ENCODE results near the gene MXI1. TPM values are rescaled to one million over a fixed set of nuclear protein-coding genes. Genes with fewer than 3 reads are reported as not detected.

Gene MXI1
- total and polyA plus RNA-seq, 2 experiments from 2014 or later, result 5.1 to 8.5 TPM

DNA sequence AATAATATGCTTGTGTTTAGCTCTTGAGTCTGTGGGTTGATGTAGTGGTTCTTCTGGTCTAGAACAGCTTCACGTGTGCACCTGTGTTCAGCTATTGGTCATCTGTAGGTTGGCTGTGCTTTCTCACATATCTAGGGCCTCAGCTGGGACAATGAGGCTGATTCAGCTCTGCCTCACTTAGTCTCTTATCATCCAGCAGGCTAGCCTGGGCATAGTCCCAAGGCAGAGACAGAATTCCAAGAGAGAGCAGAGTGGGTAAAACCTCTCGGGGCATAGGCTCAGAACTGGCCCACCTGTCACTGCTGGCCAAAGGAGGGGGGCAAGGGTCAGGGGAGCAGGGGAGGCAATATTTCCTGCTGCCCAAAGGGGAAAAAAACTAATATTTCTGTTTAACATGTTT lies 32.0 kb upstream of the MXI1 start (continued):
- TF ChIP-seq, protein P1, sequence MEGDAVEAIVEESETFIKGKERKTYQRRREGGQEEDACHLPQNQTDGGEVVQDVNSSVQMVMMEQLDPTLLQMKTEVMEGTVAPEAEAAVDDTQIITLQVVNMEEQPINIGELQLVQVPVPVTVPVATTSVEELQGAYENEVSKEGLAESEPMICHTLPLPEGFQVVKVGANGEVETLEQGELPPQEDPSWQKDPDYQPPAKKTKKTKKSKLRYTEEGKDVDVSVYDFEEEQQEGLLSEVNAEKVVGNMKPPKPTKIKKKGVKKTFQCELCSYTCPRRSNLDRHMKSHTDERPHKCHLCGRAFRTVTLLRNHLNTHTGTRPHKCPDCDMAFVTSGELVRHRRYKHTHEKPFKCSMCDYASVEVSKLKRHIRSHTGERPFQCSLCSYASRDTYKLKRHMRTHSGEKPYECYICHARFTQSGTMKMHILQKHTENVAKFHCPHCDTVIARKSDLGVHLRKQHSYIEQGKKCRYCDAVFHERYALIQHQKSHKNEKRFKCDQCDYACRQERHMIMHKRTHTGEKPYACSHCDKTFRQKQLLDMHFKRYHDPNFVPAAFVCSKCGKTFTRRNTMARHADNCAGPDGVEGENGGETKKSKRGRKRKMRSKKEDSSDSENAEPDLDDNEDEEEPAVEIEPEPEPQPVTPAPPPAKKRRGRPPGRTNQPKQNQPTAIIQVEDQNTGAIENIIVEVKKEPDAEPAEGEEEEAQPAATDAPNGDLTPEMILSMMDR (conservative IDR thresholded peaks at IDR 0.05; ENCODE audit: low read depth in 2 of 2), result no peak
- no peak for TF ChIP-seq NANOG (IDR thresholded peaks at IDR 0.05; ENCODE audit: borderline replicate concordance)
- TF ChIP-seq EZH2phosphoT487 (IDR thresholded peaks at IDR 0.05; ENCODE audit: unreplicated experiment), result no peak

DNA sequence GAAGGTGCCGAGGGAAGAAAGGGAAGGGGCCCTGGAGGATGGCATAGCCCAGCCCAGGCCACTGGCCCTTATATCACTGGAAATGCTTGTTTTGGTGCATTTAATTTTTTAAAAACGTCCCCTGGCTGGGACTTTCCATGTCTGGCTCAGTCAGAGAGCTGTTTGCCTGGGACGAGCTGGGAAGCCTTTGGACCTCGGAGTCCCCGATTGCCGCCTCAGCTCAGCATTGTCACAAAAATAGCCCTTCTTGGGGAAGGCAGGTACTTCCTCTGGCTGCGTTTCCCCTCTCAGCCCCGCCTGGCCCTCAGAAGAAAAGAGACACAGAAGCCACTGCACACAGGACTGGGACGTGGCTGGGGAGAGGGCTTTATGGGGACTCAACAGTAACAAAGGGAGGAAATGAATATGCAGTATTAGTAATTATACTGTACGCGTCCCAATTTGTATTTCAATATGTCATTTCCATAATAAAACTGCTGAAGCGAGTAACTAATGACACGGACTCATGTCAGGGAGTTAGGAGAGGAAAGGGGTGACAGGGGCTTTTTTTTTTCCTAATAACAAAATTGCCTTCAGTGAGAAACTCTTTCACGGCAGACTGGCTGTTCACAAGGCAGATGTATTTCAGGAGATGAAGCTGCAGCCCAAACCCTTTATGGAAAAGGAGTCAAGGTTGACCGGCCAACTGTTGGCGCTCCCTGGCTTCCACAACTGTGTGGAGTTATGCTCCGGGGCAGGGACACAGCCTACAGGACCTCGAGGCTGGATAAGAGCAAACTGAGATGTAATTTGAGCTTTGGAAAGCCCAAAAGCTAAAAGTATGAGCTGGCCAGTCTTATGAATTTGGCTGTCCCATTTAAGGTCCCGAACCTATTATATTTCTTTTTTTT lies 31.0 kb upstream of the MXI1 start:
- Histone ChIP-seq H2AFZ (peak overlapping the region; percentile 83), H3K36me3 (ENCODE audit: insufficient read depth) (no peaks in the 10 kb centered on the region), H3K4me1 (ENCODE audit: insufficient read depth) (peaks cover 31% of the 10 kb centered on the region), H3K9me2 (ENCODE audit: insufficient read depth) (no peaks in the 10 kb centered on the region), H4K20me1 (replicated peaks; ENCODE audit: insufficient read depth) (peaks cover under 1% of the 10 kb centered on the region; the same call in 1 of the 2 replicates), H3K27ac (ENCODE audit: low read depth) (no peak overlapping the region), H3K4me3 (peak overlapping the region; percentile 46), H3K79me2 (replicated peaks; ENCODE audit: insufficient read depth) (no peaks in the 10 kb centered on the region), H3K27me3 (ENCODE audit: insufficient read depth) (peaks cover 75% of the 10 kb centered on the region), H3K4me2 (peak overlapping the region; percentile 74), H3F3A (replicated peaks; ENCODE audit: low read depth) (peaks cover 10% of the 10 kb centered on the region; the same call in 1 of the 2 replicates)
- ATAC-seq, result peak; percentile 45
- Mint-ChIP-seq H3K9me3 (peaks cover 2% of the 10 kb centered on the region; the same call in 1 of the 3 replicates), H3K27me3 (ENCODE audit: insufficient read depth, low read depth, poor library complexity) (peaks cover 61% of the 10 kb centered on the region), H3K27ac (no peak overlapping the region), H3K4me3 (peak overlapping the region; percentile 43; the same call in 1 of the 3 replicates), H3K4me1 (peaks cover 40% of the 10 kb centered on the region), H3K36me3 (ENCODE audit: low read depth) (no peaks in the 10 kb centered on the region)
- DNase-seq (ENCODE audit: low spot score), result no peak
- TF ChIP-seq EZH2phosphoT487 (IDR thresholded peaks at IDR 0.05; ENCODE audit: unreplicated experiment) (no peak), ZNF331 (CRISPR knock-in tag; IDR thresholded peaks at IDR 0.05; ENCODE audit: low read depth) (no peak), POLR2AphosphoS5 (IDR thresholded peaks at IDR 0.05; ENCODE audit: low read depth) (no peak), CREB1 (CRISPR knock-in tag; IDR thresholded peaks at IDR 0.05; ENCODE audit: low read depth) (no peak), ZNF114 (CRISPR knock-in tag; IDR thresholded peaks at IDR 0.05) (no peak), EZH2 (IDR thresholded peaks at IDR 0.05; ENCODE audit: low read depth, unreplicated experiment) (no peak), STAT1 (IDR thresholded peaks at IDR 0.05; ENCODE audit: unreplicated experiment) (no peak), JUNB (IDR thresholded peaks at IDR 0.05; ENCODE audit: unreplicated experiment) (no peak), NANOG (IDR thresholded peaks at IDR 0.05; ENCODE audit: borderline replicate concordance) (no peak)
- TF ChIP-seq, protein P2, sequence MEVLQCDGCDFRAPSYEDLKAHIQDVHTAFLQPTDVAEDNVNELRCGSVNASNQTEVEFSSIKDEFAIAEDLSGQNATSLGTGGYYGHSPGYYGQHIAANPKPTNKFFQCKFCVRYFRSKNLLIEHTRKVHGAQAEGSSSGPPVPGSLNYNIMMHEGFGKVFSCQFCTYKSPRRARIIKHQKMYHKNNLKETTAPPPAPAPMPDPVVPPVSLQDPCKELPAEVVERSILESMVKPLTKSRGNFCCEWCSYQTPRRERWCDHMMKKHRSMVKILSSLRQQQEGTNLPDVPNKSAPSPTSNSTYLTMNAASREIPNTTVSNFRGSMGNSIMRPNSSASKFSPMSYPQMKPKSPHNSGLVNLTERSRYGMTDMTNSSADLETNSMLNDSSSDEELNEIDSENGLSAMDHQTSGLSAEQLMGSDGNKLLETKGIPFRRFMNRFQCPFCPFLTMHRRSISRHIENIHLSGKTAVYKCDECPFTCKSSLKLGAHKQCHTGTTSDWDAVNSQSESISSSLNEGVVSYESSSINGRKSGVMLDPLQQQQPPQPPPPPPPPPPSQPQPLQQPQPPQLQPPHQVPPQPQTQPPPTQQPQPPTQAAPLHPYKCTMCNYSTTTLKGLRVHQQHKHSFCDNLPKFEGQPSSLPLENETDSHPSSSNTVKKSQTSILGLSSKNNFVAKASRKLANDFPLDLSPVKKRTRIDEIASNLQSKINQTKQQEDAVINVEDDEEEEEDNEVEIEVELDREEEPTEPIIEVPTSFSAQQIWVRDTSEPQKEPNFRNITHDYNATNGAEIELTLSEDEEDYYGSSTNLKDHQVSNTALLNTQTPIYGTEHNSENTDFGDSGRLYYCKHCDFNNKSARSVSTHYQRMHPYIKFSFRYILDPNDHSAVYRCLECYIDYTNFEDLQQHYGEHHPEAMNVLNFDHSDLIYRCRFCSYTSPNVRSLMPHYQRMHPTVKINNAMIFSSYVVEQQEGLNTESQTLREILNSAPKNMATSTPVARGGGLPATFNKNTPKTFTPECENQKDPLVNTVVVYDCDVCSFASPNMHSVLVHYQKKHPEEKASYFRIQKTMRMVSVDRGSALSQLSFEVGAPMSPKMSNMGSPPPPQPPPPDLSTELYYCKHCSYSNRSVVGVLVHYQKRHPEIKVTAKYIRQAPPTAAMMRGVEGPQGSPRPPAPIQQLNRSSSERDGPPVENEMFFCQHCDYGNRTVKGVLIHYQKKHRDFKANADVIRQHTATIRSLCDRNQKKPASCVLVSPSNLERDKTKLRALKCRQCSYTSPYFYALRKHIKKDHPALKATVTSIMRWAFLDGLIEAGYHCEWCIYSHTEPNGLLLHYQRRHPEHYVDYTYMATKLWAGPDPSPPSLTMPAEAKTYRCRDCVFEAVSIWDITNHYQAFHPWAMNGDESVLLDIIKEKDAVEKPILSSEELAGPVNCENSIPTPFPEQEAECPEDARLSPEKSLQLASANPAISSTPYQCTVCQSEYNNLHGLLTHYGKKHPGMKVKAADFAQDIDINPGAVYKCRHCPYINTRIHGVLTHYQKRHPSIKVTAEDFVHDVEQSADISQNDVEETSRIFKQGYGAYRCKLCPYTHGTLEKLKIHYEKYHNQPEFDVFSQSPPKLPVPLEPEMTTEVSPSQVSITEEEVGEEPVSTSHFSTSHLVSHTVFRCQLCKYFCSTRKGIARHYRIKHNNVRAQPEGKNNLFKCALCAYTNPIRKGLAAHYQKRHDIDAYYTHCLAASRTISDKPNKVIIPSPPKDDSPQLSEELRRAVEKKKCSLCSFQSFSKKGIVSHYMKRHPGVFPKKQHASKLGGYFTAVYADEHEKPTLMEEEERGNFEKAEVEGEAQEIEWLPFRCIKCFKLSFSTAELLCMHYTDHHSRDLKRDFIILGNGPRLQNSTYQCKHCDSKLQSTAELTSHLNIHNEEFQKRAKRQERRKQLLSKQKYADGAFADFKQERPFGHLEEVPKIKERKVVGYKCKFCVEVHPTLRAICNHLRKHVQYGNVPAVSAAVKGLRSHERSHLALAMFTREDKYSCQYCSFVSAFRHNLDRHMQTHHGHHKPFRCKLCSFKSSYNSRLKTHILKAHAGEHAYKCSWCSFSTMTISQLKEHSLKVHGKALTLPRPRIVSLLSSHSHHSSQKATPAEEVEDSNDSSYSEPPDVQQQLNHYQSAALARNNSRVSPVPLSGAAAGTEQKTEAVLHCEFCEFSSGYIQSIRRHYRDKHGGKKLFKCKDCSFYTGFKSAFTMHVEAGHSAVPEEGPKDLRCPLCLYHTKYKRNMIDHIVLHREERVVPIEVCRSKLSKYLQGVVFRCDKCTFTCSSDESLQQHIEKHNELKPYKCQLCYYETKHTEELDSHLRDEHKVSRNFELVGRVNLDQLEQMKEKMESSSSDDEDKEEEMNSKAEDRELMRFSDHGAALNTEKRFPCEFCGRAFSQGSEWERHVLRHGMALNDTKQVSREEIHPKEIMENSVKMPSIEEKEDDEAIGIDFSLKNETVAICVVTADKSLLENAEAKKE (CRISPR knock-in tag; IDR thresholded peaks at IDR 0.05), result no peak
- TF ChIP-seq, protein P3, sequence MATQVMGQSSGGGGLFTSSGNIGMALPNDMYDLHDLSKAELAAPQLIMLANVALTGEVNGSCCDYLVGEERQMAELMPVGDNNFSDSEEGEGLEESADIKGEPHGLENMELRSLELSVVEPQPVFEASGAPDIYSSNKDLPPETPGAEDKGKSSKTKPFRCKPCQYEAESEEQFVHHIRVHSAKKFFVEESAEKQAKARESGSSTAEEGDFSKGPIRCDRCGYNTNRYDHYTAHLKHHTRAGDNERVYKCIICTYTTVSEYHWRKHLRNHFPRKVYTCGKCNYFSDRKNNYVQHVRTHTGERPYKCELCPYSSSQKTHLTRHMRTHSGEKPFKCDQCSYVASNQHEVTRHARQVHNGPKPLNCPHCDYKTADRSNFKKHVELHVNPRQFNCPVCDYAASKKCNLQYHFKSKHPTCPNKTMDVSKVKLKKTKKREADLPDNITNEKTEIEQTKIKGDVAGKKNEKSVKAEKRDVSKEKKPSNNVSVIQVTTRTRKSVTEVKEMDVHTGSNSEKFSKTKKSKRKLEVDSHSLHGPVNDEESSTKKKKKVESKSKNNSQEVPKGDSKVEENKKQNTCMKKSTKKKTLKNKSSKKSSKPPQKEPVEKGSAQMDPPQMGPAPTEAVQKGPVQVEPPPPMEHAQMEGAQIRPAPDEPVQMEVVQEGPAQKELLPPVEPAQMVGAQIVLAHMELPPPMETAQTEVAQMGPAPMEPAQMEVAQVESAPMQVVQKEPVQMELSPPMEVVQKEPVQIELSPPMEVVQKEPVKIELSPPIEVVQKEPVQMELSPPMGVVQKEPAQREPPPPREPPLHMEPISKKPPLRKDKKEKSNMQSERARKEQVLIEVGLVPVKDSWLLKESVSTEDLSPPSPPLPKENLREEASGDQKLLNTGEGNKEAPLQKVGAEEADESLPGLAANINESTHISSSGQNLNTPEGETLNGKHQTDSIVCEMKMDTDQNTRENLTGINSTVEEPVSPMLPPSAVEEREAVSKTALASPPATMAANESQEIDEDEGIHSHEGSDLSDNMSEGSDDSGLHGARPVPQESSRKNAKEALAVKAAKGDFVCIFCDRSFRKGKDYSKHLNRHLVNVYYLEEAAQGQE (IDR thresholded peaks at IDR 0.05; ENCODE audit: unreplicated experiment), result no peak

All from GM23338 (cell line).